HG03558 (cell line): Measurements from ENCODE around the gene SH3D19.
"Not testable (repeated sequence)": the region's sequence is repeated elsewhere in the genome, so short reads cannot be mapped to it uniquely, and the experiment has no call there.

Experiments used
- ATAC-seq: cut with Tn5 transposase; IDR thresholded peaks from one replicate; pipeline ENCODE4 v1.9.1; 2021; ENCODE audit warnings: moderate number of reproducible peaks; ENCODE audit not compliant: unreplicated experiment; ENCODE audit errors: extremely low read depth

Gene SH3D19

GRCh38 chr4:151284534-151285245 lies 40.7 kb downstream of the SH3D19 start:
- ATAC-seq: no peak

- no peak for ATAC-seq
Measured at GRCh38 chr4:151276787-151277562, 48.4 kb downstream of the SH3D19 start, which contains the start of gene PRSS48. TSS of gene PRSS48 (plus strand) at chr4:151277161. CDS start at chr4:151277173, 12 bp downstream.

- ATAC-seq: not testable (repeated sequence)
Measured at GRCh38 chr4:151268905-151269304, 56.5 kb downstream of the SH3D19 start.

GRCh38 chr4:151267822-151268535 lies 57.4 kb downstream of the SH3D19 start:
- ATAC-seq: no peak

- ATAC-seq: no peak
Measured at GRCh38 chr4:151267104-151267503, 58.3 kb downstream of the SH3D19 start.

- no peak for ATAC-seq
Measured at GRCh38 chr4:151266497-151266896, 58.9 kb downstream of the SH3D19 start.

- no peak for ATAC-seq
Measured at GRCh38 chr4:151263455-151263854, 62.0 kb downstream of the SH3D19 start.

GRCh38 chr4:151260526-151260925 lies 64.9 kb downstream of the SH3D19 start:
- ATAC-seq: no peak

- ATAC-seq: no peak
Measured at GRCh38 chr4:151259752-151260151, 65.7 kb downstream of the SH3D19 start.

GRCh38 chr4:151257704-151258103 lies 67.7 kb downstream of the SH3D19 start:
- ATAC-seq: no peak

- ATAC-seq: no peak
Measured at GRCh38 chr4:151256134-151256533, 69.3 kb downstream of the SH3D19 start.

GRCh38 chr4:151255680-151256079 lies 69.7 kb downstream of the SH3D19 start:
- not testable (repeated sequence) for ATAC-seq

GRCh38 chr4:151255226-151255625 lies 70.2 kb downstream of the SH3D19 start:
- ATAC-seq: not testable (repeated sequence)

- ATAC-seq: no peak
Measured at GRCh38 chr4:151251603-151252304, 73.7 kb downstream of the SH3D19 start.

- ATAC-seq: no peak
Measured at GRCh38 chr4:151250706-151251105, 74.7 kb downstream of the SH3D19 start.

- no peak for ATAC-seq
Measured at GRCh38 chr4:151248519-151248918, 76.9 kb downstream of the SH3D19 start.

- no peak for ATAC-seq
Measured at GRCh38 chr4:151247395-151247794, 78.0 kb downstream of the SH3D19 start.

- ATAC-seq: no peak
Measured at GRCh38 chr4:151246742-151247141, 78.7 kb downstream of the SH3D19 start.

- ATAC-seq: no peak
Measured at GRCh38 chr4:151242305-151242704, 83.1 kb downstream of the SH3D19 start.

- no peak for ATAC-seq
Measured at GRCh38 chr4:151239608-151240007, 85.8 kb downstream of the SH3D19 start.
